Lower leg skin (tissue), 3 donors: ENCODE results near the gene PKD2L1.

Source experiments
- CTCF ChIP-seq, 3 donors: fragments of 450-650 bp; IDR thresholded peaks; one replicate each; pipeline ENCODE4 v1.5.1; 2016; ENCODE audit warnings: antibody characterized with exemption in 3 of 3, mild to moderate bottlenecking in 3 of 3, moderate library complexity in 2 of 3
- POLR2A ChIP-seq, 2 donors: fragments of 450-650 bp; IDR thresholded peaks; one replicate each; pipeline ENCODE4 v1.6.1; 2016 to 2017; ENCODE audit warnings: antibody characterized with exemption in 2 of 2, mild to moderate bottlenecking in 1 of 2, moderate library complexity in 1 of 2

GRCh38 chr10:100254191-100254590, 75.8 kb downstream of the PKD2L1 start:
- TF ChIP-seq POLR2A (IDR thresholded peaks at IDR 0.05) (no peak), CTCF (IDR thresholded peaks at IDR 0.05) (no peak)
